Measurements from ENCODE around the gene SEL1L3.

The SEL1L3 gene

DNA sequence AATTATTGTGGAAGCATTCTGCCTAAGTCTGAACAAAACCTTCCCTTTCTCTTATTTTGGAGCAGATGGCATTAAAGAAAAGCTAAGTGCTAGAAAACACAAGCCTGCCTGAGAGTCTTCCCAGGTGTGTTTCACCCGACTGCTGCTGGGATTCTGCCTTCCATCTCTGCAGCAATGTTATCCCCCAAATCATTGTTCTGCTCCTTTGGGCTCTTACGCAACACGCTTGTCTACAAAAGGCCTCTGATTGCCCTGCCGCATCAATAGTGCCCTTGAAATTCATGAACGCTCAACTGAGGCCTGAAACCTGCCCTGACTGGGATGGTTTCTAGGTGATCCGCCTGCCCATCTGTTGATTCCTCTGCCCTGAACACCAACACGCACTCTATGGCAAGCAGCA is 80.3 kb downstream of the SEL1L3 start:
- TF ChIP-seq, protein P1, sequence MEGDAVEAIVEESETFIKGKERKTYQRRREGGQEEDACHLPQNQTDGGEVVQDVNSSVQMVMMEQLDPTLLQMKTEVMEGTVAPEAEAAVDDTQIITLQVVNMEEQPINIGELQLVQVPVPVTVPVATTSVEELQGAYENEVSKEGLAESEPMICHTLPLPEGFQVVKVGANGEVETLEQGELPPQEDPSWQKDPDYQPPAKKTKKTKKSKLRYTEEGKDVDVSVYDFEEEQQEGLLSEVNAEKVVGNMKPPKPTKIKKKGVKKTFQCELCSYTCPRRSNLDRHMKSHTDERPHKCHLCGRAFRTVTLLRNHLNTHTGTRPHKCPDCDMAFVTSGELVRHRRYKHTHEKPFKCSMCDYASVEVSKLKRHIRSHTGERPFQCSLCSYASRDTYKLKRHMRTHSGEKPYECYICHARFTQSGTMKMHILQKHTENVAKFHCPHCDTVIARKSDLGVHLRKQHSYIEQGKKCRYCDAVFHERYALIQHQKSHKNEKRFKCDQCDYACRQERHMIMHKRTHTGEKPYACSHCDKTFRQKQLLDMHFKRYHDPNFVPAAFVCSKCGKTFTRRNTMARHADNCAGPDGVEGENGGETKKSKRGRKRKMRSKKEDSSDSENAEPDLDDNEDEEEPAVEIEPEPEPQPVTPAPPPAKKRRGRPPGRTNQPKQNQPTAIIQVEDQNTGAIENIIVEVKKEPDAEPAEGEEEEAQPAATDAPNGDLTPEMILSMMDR (IDR thresholded peaks at IDR 0.05; ENCODE audit: control insufficient read depth, insufficient read depth, low read depth, low read length, missing control alignments) = no peak
- DNase-seq (ENCODE audit: low read depth) = no peak
- no peak overlapping the region for H3K4me3 ChIP-seq (ENCODE audit: control insufficient read depth, low read depth, low read length)

DNA sequence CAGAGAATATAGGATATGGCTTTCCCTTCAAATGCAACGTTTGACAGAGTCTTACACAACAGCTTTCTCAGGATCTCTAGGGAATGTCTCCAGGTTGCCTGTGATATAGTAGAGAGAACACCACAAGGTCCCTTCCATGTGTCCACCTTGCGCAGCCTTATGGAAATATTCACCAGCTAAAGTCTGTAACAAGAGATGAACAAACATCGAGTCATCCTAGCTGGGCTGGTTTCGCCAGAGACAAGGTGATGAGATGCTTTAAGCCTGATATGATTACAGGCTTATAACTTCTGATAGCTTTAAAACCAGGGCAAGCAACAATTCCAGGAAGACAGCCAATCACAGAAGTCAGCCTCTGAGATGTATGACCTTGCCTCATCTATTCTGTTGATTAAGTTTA is 83.8 kb downstream of the SEL1L3 start:
- no peak for DNase-seq (ENCODE audit: low read depth)
- TF ChIP-seq, protein P1 (IDR thresholded peaks at IDR 0.05; ENCODE audit: control insufficient read depth, insufficient read depth, low read depth, low read length, missing control alignments) = no peak
- H3K4me3 ChIP-seq (ENCODE audit: control insufficient read depth, low read depth, low read length) = no peak overlapping the region

DNA sequence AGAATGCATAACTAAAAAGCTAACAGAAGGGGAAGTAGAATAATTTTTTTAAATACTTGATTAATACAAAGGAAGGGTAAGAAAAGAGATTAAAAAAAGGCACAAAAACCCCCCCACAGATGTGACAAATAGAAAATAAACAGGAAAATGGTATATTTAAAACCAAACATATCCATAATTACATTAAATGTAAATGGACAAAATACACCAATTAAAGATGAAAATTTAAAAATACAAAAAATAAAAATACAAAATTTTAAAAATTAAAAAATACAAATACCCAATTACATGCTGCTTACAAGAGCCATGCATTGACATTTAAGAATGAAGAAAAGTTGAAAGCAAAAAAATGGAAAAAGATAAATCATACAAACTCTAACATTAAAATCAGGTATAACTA is 86.0 kb downstream of the SEL1L3 start:
- no peak for DNase-seq (ENCODE audit: low read depth)
- TF ChIP-seq, protein P1 (IDR thresholded peaks at IDR 0.05; ENCODE audit: control insufficient read depth, insufficient read depth, low read depth, low read length, missing control alignments) = no peak
- no peak overlapping the region for H3K4me3 ChIP-seq (ENCODE audit: control insufficient read depth, low read depth, low read length)

DNA sequence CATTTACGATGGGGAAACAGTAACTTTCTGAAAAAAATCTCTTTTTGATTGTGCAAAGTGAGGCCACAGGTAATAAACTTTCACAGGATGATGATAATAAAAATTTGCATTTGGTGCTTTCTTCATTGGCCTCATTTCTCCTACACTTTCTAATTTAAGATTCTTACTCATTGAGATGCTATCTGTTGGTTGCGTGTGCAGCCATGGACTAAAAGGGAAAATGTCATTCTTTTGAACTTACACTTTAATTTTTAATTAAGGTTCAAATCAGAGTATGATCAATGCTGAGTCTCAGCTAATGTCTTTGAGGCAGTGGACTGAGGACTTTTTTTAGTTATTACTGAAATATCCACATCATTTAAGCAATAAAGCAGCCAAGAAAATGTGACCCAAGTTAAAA is 87.6 kb downstream of the SEL1L3 start:
- H3K4me3 ChIP-seq (ENCODE audit: control insufficient read depth, low read depth, low read length) = no peak overlapping the region
- TF ChIP-seq, protein P1 (IDR thresholded peaks at IDR 0.05; ENCODE audit: control insufficient read depth, insufficient read depth, low read depth, low read length, missing control alignments) = no peak
- DNase-seq (ENCODE audit: low read depth) = no peak

DNA sequence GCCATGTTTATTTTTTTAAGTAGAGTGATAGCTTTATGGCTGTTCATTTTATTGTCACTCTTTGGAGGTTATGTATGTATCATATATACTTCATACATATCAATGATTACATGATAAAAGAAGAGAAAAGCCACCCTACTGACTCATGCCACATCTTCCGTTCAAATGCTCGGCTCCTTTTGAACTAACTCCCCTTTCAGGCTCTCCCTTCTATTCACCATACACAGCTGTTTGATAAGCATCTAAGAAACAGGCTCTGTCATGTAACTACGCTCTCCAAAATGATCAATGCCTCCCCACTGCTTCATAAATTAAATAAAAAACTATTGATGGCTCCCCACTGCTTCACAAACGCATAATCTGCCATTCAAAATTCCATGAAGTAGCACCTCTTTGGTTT is 89.4 kb downstream of the SEL1L3 start:
- DNase-seq (ENCODE audit: low read depth) = no peak
- TF ChIP-seq, protein P1 (IDR thresholded peaks at IDR 0.05; ENCODE audit: control insufficient read depth, insufficient read depth, low read depth, low read length, missing control alignments) = no peak
- H3K4me3 ChIP-seq (ENCODE audit: control insufficient read depth, low read depth, low read length) = no peak overlapping the region

DNA sequence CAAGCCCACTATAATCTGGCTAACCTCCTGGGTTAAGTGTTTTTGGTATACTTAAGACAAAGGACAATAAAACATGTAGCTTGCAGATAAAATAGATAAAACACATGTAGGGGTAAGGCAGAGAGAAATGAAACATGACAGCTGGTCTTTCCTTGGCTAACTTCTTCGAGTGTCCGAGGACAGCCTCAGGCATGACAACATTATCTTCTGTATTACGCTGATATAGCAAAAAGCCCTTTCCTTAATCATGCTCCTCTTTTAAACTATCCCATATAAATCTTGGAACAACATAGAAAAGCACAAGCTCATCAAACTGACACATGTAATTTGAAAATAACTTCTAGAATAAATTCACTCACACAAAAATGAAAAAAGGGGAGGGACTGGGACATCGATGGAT is 91.1 kb downstream of the SEL1L3 start:
- TF ChIP-seq, protein P1 (IDR thresholded peaks at IDR 0.05; ENCODE audit: control insufficient read depth, insufficient read depth, low read depth, low read length, missing control alignments) = no peak
- H3K4me3 ChIP-seq (ENCODE audit: control insufficient read depth, low read depth, low read length) = no peak overlapping the region
- no peak for DNase-seq (ENCODE audit: low read depth)

DNA sequence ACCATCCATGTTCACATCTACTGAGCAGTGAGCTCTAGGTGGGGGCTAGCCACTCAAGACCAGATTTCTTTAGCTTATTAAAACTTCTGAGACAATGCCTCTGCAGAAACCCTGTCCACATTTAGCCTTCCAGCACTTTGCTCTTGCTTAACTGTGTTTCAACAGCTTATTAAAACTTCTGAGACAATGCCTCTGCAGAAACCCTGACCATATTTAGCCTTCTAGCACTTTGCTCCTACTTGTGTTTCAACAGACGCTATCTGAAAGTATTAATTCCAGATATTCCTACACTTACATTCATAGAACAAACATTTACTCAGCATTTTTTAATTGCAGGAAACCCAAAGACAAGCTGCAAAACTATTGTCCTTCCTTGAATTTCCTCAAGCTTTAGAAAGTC is 91.9 kb downstream of the SEL1L3 start:
- TF ChIP-seq, protein P1 (IDR thresholded peaks at IDR 0.05; ENCODE audit: control insufficient read depth, insufficient read depth, low read depth, low read length, missing control alignments) = no peak

More for the DNA sequence above, 91.9 kb downstream of the SEL1L3 start:
- no peak overlapping the region for H3K4me3 ChIP-seq (ENCODE audit: control insufficient read depth, low read depth, low read length)
- peak; percentile 33 for DNase-seq (ENCODE audit: low read depth)
